ENCODE measurements around the gene MAP3K12.

GRCh38 chr12:53536962-53537361 is 37.7 kb upstream of the MAP3K12 start:
- TF ChIP-seq CTCF (IDR thresholded peaks at IDR 0.05; ENCODE audit: insufficient read depth, low read depth, low read length), result no peak
- no peak for TF ChIP-seq EZH2 (IDR thresholded peaks at IDR 0.05; ENCODE audit: insufficient read depth, low read length)
